NCI-H2227 treated with DMSO at 0.1 percent for 48 hours (cell line): ENCODE measurements around the gene FBXO31.
"Not testable (repeated sequence)": the region's sequence is repeated elsewhere in the genome, so short reads cannot be mapped to it uniquely, and the experiment has no call there.

ENCODE experiments used
- DNase-seq: peaks from one replicate; lab custom pipeline; 2025; lab: John Stamatoyannopoulos, UW

FBXO31 gene

DNA sequence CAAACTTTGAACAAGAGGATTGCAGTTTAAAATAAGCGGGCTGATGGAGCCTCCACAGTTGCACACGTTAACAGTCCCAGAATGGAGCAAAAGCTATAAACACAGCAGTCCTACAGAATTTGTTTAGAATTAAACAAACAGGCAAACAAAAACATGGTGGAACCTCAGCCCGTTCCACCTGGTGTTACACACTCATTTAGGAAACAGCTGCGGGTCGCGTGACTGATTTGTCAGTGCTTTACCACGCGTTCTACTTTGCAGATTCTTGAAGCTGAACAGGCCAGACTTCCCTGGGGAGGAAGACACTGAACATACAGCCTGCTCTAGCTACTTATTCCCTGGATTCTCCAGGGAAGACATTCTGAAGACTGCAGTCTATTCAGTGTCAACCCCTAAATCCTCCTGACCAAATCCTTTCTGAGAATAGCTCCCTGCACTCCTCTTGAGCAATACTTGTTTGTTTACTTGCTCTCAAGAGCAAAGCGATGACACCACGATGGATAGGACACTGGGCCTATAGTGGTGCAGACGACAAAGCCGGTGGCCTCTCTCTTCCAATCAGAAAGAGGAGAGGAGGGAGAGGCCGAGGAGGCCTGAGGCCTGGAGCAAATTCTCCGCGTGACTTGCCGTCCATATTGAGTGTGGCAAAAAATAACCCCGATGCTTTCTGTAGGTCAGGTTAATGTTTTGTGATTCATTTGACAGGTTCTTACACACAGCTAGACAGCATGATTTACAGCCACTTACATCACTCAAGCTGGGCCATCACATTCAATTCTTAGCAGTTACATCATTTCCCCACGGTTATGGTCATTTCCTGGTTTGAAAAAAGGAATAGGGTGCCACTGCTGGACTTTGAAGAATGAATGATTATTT is 4.6 kb upstream of the FBXO31 start:
- DNase-seq, result peak; percentile 90

DNA sequence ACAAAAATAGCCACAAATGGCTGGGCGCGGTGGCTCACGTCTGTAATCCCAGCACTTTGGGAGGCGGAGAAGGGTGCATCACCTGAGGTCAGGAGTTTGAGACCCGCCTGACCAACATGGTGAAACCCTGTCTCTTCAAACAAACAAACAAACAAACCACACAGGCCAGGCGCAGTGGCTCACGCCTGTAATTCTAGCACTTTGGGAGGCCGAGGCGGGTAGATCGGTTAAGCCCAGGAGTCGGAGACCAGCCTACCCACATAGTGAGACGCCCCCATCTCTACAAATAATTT is 1.2 kb upstream of the FBXO31 start:
- not testable (repeated sequence) for DNase-seq

DNA sequence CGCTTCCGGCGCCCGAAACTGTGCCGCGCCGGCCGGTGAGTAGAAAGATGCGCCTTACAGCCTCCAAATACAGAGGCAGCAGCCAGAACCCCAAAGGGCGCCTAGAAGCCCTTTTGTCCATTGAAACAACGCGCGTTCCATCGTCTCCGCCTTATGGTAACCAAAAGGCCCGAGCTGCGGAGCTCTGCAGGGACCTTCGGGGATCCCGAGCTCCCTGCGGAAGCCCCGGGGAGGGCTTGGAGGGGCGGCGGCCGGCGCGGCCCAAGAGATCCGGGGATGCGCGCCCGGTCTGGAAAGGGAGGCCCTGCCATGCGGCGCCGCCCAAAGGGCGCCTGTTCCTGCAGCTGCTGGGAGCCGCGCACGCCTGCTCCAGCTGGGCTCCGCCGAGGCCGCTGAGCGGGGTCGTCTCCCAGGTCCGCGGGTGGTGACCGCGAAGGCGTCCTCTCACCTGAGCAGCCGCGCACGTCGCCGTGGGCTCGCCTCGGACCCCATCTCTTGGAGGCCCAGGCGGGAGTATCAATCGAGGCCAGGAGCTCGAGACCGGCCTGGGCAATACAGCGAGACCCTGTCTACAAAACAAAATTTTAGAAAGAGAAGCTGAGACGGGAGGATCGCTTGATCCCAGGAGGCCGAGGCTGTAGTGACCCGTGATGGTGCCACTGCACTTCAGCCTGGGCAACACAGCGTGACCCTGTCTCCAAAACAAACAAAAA is 742 bp upstream of the FBXO31 start:
- DNase-seq, result no peak

DNA sequence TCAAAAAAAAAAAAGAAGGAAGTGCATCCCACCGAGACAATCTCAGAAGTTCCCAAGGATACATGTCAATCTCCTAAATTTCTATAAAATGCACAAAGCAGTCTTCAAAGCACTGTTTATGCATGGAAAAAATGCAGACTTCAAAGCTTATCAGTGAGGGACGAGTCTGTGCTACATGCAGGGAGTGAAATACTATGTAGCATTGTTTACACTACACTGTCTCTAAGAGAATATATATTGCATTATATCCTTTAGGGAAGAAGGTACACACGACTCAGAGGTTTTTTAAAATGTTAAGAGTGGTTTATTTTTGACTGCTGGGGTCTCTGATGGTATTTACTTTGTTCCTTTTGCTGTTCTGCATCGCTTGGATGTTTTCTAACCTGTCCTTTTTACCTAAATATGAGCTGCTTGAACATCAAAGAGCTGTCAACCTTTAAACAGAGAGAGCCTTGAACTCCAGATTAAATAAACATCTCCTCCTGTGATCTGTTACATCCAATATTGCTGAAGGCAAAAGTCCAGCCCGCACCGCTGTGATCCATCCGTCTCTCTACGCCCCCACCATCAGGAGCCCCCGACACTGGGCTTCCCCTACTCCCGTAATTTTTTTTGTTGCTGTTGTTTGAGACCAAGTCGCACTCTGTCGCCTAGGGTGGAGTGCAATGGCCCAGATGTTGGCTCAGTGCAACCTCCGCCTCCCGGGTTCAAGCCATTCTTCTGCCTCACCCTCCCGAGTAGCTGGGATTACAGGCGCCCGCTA is 1.4 kb downstream of the FBXO31 start:
- DNase-seq, result no peak

DNA sequence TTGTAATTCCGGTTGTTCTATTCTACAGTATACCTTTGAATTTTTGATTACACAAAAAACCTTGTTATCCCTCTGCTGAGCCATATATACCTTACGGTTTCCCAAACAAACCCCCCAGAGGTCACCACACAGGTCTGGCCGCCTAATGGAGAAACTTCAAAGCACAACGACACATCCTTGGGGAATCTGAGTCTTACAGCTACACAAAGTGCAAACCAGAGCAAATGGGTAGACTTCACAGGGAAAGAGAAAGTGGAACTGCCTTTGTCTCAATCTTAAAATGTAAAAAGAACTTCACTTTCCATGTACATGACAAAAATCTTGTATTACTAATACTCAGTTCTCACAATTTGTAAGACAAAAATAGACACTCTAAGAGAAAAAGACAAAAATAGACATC is 2.7 kb downstream of the FBXO31 start:
- DNase-seq, result no peak

DNA sequence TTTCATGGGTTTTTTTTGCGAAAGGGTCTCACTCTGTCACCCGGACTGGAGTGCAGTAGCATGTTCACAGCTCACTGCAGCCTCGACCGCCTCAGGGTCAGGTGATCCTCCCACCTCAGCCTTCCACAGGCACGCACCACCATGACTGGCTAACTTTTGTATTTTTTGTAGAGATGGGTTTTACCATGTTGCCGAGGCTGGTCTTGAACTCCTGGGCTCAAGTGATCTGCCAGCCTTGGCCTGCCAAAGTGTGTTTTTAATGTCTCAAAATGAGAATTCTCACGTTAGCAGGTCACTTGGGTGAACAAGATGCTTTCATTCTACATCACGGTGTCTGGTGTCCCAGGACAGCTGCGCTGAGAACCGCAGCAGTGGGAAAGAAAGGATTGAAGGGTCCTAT is 3.2 kb downstream of the FBXO31 start:
- no peak for DNase-seq

DNA sequence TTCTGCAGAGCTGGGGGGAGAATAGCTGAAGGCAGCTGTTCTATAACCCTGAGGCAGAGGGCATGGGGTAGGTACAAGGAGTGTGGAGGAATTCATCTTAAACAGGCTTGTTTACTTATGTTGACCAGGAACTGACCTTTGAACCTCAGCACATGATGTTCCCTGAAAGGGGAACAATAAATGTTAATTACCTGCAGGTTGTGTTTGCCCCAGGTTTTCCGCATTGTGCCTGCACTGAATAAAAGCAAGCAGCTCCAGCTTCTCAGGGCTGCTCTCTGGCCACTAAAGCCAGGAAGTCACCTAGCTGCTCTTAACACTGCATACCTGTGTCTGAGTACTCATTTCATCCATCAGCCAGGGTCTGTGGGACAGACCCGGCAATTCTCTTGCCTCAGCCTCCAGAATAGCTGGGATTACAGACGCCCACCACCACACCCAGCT is 4.2 kb downstream of the FBXO31 start:
- not testable (repeated sequence) for DNase-seq

DNA sequence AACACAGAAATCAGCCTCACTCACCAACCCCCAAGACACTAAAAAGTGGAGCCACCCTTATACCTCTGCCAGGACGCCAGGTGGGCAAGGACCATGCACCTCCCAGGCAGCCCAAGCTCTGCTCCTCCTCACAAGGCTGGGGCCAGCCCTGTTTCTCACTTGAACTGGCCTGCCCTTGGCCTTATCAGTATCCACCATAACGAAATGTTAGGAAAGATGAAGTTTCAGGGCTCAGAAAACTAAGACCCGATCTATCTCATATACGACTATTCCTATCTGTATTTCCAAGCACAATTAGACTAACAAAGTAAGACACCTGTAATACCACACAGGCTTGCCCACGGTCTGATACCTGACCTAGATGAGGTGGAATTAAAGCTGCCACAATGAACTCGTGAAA is 6.9 kb downstream of the FBXO31 start:
- DNase-seq, result no peak

DNA sequence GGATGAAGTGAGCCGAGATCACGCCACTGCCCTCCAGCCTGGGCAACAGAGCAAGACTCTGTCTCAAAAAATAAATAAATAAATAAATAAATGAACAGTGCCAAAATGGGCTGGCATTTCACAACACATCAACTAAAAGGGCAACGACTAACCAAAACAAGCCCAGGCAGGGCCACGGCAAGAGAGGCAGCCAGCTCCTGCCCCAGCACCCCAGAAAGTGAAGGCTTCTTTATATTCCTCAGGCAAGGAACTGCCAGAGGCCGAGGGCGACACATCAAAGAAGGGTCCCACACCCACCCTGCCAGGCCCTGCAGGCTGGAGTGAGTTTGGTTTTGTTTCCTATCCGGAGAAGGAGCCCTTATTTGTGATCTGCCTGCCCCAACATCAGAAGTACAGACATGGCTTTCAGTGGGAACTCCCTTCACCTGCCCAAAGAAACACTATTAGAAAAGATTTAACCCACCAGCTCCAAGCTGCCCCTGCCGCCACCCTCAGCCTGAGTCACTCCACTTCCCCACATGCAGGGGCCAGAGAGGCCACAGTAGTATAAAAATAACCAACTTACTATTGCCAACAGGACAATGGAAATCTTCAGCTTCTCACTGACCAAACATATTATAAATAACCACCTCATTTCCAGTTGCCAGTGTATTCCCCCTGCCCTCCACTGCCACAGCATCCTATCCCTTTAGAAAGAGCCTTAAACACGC is 8.0 kb downstream of the FBXO31 start:
- DNase-seq, result no peak

DNA sequence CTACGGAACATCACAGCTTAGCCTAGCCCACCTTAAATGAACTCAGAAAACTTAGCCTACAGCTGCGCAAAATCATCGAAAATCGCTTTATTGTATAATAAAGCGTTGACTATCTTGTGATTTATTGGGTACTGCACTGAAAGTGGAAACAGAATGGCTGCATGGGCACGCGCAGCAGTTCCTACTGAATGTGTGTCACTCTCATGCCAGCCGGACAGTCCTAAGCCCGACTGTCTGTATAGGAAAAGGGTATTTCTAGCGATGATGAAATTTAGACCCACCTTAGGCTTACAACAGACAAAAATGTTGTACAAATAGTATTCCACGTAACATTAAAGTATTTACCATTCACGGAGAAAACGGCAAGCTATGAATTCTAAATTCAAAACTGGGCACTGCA is 9.3 kb downstream of the FBXO31 start:
- no peak for DNase-seq

DNA sequence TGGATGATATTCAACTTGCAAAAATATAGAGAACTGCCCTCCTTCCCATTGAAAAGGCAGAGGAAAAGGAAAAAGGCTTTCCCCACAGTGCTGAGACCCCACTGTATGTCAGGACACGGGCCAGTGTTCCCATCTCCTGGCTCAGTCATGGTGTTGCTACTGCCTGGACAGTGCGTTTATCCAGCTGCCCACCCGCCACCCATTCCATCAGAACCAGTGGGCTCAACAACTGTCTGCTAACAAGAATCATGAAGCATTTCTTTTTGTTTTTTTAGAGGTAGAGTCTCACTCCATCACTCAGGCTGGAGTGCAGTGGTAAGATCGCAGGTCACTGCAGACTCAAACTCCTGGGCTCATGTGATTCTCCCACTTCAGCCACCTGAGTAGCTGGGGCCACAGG is 11.3 kb downstream of the FBXO31 start:
- DNase-seq, result no peak

DNA sequence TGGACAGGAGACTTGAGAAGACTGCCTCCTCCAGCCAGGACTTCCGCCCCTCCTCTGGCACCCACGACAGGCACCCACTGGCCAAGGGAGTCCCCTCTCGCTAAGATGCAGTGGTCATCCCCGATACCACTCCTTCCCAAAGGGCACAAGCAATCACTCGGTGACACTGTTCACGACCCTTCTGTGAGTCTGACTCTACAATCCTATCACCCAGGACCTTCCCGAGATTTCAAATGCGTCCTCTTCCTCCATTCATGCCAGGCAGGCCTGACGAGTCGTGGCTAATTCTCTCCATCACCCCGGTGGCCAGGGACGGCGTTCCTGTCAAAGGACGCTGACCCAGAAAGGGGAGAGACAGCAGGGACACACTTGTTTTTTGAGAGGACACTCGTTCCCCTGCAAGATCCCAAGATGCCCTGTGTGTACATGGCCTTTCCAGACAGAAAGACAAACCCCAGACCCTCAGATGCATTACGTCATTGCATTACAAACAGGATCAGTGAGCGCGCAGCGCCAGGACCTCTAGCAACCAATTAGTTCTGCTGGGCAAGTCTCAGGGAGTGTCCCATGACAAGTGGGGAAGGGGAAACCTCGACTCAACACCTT is 12.2 kb downstream of the FBXO31 start:
- DNase-seq, result no peak

DNA sequence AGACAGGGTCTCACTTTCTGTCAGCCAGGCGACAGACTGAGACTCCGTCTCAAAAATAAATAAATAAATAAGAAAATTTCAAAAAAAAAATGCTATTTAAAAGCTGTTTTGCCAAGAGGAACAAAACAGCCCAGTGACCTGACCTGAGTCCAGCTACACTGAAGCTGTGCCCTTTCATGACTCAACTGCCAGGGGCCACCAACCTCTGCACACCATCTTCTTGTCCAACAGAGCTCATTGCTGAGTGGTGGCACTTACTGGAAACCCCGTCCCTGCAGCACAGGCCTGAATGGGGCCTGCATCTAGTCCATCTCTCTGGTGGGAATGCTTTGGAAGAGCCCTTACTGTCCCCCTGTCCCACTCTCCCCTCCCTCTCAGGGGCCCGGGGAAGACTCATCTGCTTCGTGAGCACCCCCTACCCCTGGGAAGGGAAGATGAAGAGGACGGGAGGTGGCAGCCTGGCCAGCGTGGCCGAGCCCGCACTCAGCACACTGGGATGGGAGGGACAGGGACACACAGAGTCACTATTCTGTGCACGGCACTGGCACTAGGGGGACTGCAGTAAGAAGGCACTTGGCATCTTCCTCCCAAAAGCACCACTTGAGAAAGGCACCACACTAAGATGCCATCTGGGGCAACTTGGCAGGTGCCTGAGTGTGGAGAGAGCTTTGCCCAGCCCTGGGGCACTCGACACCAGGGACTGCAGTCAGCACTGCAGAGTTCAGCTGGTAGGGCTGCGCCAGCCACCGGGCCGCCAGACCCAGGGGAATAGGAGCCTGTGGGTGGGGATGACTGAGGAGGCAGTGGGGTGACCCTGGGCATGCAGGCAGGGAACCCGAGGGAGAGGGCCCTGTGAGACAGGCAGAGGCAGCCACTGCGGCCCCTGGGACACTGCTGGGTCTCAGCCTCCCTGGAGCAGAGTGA is 13.5 kb downstream of the FBXO31 start:
- no peak for DNase-seq

DNA sequence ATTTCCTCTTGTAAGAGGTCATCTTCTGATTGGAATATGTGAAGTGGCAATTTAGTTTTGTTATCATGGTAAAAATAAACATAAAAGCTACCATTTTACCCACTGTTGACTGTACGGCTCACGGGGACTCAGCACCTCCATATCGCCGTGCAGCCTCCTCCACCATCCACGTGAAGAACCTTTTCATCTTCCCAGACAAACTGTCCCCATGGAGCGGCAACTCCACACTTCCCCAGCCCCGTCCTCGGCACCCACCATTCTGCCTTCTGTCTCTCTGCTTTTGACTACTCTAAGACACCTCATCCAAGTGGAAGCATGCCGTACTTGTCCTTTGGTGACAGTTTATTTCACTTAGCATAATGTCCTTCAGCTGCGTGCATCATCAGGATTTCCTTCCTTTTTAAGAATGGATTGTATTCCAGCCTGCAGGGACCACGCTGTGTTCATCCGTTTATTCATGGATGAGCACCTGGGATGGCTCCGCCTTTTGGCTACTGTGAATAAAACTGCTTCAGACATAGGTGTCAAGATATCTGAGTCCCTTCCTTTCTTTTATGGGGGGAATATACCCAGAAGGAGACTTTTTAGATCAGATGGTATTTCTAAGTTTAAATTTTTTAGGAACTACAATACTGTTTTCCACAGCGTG is 14.3 kb downstream of the FBXO31 start:
- DNase-seq, result no peak

DNA sequence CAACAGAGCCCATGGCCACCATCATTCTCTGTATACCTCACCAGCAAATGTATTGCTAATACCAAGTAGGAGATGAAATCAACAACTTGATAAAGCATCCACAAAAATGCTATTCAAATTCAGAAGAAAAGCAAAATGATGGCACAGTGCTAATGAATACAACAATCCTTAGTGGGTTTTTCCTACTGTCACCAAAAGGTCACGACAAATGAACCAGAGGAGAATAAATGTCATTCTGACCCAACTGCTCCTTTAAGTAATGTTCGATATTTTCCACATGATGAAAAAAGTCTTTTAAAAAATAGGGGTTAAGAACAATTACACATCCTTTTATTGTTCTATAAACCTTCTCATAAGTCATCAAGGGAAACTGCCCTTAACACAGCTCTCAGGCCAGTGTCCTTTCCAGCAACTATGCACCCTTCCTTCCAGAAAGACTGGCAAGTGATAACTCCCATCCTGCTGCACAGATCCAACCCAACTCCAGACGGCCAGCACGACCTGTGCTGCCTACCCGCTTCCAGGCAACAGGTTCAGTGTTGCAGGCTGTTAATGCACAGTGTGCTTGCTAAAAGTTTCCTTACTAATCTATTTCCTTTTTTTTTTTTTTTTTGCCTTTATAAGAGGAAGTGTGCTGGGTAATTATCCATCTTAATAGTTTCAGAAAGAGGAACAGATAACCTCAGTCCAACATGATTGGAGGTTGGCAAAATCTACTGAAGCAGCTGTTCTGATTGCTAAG is 15.4 kb downstream of the FBXO31 start:
- no peak for DNase-seq

DNA sequence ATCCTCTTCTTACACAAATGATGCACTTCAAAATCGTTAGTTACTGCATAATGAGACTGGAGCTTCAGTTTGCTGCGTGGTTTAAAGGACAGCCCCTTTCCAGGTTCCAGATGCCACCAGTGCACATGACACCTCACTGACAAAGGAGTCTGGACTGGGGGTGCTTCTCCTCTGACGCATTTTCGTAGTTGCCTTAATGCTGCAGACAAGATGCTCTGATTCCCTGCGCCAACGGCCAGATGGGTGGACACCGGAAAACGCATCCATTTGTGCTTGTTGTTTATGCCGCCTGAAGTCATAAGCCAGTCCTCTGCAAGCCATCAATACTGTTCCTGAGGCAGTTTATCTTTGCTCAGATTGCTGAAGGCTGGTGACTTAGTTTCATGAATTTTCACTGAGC is 16.0 kb downstream of the FBXO31 start:
- DNase-seq, result no peak

DNA sequence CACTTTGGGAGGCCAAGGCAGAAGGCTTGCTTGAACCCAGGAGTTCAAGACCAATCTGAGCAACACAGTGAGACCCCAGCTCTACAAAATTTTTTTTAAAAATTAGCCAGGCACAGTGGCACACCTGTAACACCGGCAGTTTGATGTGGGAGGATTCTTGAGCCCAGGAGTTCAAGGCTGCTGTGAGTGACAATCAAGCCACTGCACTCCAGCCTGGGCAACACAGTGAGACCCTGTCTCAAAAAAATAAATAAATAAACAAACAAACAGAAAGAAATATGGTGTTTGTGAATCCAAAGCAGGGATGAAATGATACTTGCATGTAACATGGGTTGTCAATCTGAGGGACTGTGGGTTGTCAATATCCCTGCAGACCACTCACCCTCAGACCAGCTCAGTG is 16.6 kb downstream of the FBXO31 start:
- no peak for DNase-seq

DNA sequence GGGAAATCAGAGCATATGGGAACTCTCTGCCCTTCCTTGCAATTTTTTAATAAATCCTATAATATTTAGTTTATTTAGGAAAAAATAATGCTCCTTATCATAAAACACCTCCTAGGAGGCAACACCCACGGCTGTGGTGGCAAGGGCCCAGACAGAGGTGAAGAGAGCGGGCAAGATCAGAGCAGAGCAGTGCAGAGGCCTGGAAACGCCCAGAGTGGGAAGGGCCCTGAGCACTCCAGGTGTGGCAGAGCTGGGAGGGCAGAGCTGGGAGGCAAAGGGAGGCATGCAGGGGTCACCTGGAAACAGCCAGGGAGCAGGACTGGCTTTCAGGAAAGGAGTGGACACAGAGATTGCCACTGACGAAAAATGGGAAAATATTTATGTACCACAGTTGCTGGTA is 17.3 kb downstream of the FBXO31 start:
- no peak for DNase-seq

DNA sequence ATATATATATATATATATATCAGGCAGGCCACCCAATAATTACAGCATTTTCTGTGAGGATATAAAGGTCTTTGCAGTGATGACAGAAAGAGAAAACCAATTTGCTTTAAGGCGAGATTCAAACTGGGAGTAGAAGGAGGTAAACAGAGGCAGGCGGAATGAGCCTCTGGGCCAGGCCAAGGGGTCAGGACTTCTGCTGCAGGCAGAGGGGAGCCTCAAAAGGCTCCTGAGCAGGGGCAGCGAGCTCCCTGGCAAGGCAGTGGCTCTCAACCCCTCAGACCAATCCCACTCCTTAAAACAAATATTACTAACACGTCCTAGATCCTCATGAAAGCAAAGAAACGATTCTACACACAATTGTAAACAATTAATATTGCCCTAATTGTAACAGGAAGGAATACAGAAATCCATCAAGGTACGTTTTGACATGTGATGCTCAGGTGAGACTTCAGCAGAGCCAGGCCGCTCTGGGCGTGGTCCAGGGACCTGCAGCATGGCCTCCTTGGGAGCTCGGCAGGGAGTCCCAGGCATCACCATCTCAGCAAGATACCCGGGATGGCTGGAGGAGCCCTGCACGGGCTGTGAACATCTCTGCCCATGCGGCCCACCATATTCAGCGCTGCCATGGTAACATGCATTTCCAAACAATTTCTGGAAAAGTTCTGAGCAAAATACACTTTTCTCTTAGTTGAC is 18.4 kb downstream of the FBXO31 start:
- DNase-seq, result no peak
